Calu3 (cell line): ENCODE data around the gene STK31. TPM values are rescaled to one million over a fixed set of nuclear protein-coding genes. Genes with fewer than 3 reads are reported as not detected.
"Not testable (repeated sequence)": the region's sequence is repeated elsewhere in the genome, so short reads cannot be mapped to it uniquely, and the experiment has no call there.

Experiments
- BruUV-seq: library from RNA; stranded (reverse); fragments of 400-500 nt; replicated peaks from 2 replicates; lab custom pipeline; 2021; lab: Mats Ljungman, UMichigan
- CTCF ChIA-PET: fragments of 300-600 bp; sonication (Branson Sonifier 250); formaldehyde crosslinking; loops from one replicate; lab custom pipeline; 2022; ENCODE audit warnings: antibody characterized with exemption; lab: Charles Lee
- DNase-seq: peaks from one replicate; pipeline ENCODE4 v3.0.0; 2022
- H3K27ac Mint-ChIP-seq: one replicate; pipeline ENCODE4 v1.8.0; 2022; ENCODE audit warnings: mixed read lengths; ENCODE audit not compliant: unreplicated experiment
- H3K27me3 Mint-ChIP-seq: one replicate; pipeline ENCODE4 v1.8.0; 2022; ENCODE audit warnings: mixed read lengths; ENCODE audit not compliant: unreplicated experiment
- H3K36me3 Mint-ChIP-seq: one replicate; pipeline ENCODE4 v1.8.0; 2022; ENCODE audit warnings: mild to moderate bottlenecking, moderate library complexity, mixed read lengths; ENCODE audit not compliant: insufficient read depth, unreplicated experiment
- H3K4me1 Mint-ChIP-seq: one replicate; pipeline ENCODE4 v1.8.0; 2022; ENCODE audit warnings: mild to moderate bottlenecking, low read depth, mixed read lengths; ENCODE audit not compliant: unreplicated experiment
- H3K4me3 Mint-ChIP-seq: one replicate; pipeline ENCODE4 v1.8.0; 2022; ENCODE audit warnings: mild to moderate bottlenecking, low read depth, moderate library complexity, mixed read lengths; ENCODE audit not compliant: unreplicated experiment
- H3K9me3 Mint-ChIP-seq: one replicate; pipeline ENCODE4 v1.8.0; 2022; ENCODE audit warnings: low read depth, mixed read lengths; ENCODE audit not compliant: unreplicated experiment
- CTCF ChIP-seq: fragments of 200-600 bp; IDR thresholded peaks from one replicate; pipeline ENCODE4 v1.8.0; 2022; ENCODE audit warnings: antibody characterized with exemption; ENCODE audit not compliant: unreplicated experiment
- intact Hi-C: fragments of 100-400 bp; cut with micrococcal nuclease; formaldehyde crosslinking; loops from one replicate; pipeline ENCODE4 v1.10.0; 2022; ENCODE audit not compliant: unreplicated experiment
- total RNA-seq: library from RNA; stranded (reverse); gene quantifications from 2 replicates; pipeline ENCODE4 v1.2.3, GENCODE V29; 2022

Gene STK31
- total RNA-seq, 1 experiment from 2014 or later, result 1.7 TPM

DNA sequence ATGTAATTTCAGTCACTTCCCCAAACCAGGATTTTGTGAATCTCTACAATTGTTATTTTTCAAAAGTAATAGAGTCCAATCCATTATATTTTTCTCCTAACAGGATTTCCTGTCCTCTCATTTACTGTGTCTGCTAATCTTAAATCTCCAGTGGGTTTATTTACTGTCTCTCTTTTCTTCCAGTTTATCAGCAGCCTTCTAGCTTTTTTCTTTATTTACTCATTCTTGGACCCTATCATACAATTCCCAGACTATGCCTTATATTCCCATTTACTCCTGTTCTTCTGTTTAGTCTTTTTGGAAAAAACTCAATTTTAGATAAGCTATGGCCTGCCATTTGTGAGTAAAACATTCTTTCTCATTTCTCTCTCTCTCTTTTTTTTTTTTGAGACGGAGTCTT is 94.7 kb downstream of the STK31 start:
- BruUV-seq, result no TSS peak
- peaks cover 8% of the 10 kb centered on the region for H3K27me3 Mint-ChIP-seq
- intact Hi-C loops, result no loop called here
- H3K9me3 Mint-ChIP-seq, result no peaks in the 10 kb centered on the region
- CTCF ChIA-PET, result no interaction called here
- DNase-seq, result no peak
- TF ChIP-seq CTCF, result no peak
- H3K4me1 Mint-ChIP-seq, result peaks cover 11% of the 10 kb centered on the region
- H3K4me3 Mint-ChIP-seq, result no peak overlapping the region
- H3K36me3 Mint-ChIP-seq, result no peaks in the 10 kb centered on the region
- H3K27ac Mint-ChIP-seq, result no peak overlapping the region

DNA sequence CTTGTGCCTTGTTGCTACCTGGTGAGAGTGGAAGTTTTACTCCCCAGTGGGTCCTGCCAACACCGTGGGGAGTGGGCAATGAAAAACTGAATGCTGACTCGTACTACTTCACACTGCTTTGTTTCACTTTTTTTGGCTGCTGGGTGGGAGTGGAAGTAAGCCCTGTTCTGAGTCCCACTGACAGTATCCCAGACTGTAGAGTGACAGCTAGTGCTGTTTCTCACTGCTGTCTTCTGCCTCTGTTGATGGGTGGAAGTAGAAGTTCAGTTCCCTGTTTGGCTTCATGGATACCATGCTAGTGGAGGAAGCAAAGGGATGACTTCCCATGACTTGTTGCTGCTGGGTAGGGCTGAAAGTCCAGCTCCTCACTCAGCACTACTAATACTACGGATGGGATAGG is 98.4 kb downstream of the STK31 start:
- H3K4me1 Mint-ChIP-seq, result no peaks in the 10 kb centered on the region
- no peak overlapping the region for H3K4me3 Mint-ChIP-seq
- BruUV-seq, result no TSS peak
- intact Hi-C loops, result no loop called here
- H3K9me3 Mint-ChIP-seq, result peaks cover 4% of the 10 kb centered on the region
- TF ChIP-seq CTCF, result no peak
- H3K36me3 Mint-ChIP-seq, result no peaks in the 10 kb centered on the region
- H3K27me3 Mint-ChIP-seq, result peaks cover 8% of the 10 kb centered on the region
- CTCF ChIA-PET, result no interaction called here
- DNase-seq, result no peak
- H3K27ac Mint-ChIP-seq, result no peak overlapping the region

GRCh38 chr7:23810099-23810498 is 100.1 kb downstream of the STK31 start:
- CTCF ChIA-PET, result no interaction called here
- Mint-ChIP-seq H3K4me3 (no peak overlapping the region), H3K27me3 (peaks cover 8% of the 10 kb centered on the region), H3K4me1 (no peaks in the 10 kb centered on the region), H3K9me3 (peaks cover 4% of the 10 kb centered on the region), H3K36me3 (no peaks in the 10 kb centered on the region), H3K27ac (no peak overlapping the region)
- DNase-seq, result no peak
- intact Hi-C loops, result no loop called here
- no TSS peak for BruUV-seq
- no peak for TF ChIP-seq CTCF

- Mint-ChIP-seq H3K27me3 (peaks cover 8% of the 10 kb centered on the region), H3K4me1 (no peaks in the 10 kb centered on the region), H3K4me3 (no peak overlapping the region), H3K9me3 (peaks cover 4% of the 10 kb centered on the region), H3K36me3 (no peaks in the 10 kb centered on the region), H3K27ac (no peak overlapping the region)
- peak; percentile 78 for TF ChIP-seq CTCF
- no peak for DNase-seq
- CTCF ChIA-PET, result no interaction called here
- intact Hi-C loops, result no loop called here
- no TSS peak for BruUV-seq
These were observed 101.5 kb downstream of the STK31 start for GRCh38 chr7:23811540-23811939.

GRCh38 chr7:23828125-23828524 is 118.1 kb downstream of the STK31 start:
- CTCF ChIA-PET, H3K27ac Mint-ChIP-seq, H3K4me3 Mint-ChIP-seq, DNase-seq, H3K36me3 Mint-ChIP-seq, intact Hi-C loops, H3K4me1 Mint-ChIP-seq, BruUV-seq: not testable (repeated sequence)
- Mint-ChIP-seq H3K9me3 (peaks cover 11% of the 10 kb centered on the region), H3K27me3 (peaks cover 13% of the 10 kb centered on the region)

- H3K27me3 Mint-ChIP-seq, H3K4me1 Mint-ChIP-seq, H3K27ac Mint-ChIP-seq, DNase-seq, H3K4me3 Mint-ChIP-seq, CTCF ChIA-PET, intact Hi-C loops, BruUV-seq, H3K36me3 Mint-ChIP-seq: not testable (repeated sequence)
- peaks cover 14% of the 10 kb centered on the region for H3K9me3 Mint-ChIP-seq
These were observed 122.7 kb downstream of the STK31 start for GRCh38 chr7:23832733-23833132.
